Stimulated activated CD8-positive, alpha-beta memory T cell treated with anti-CD3 and anti-CD28 coated beads, Interleukin-12 subunit alpha, Interleukin-12 subunit beta, amount 100 ng/mL, for 1 hour (primary cell): ENCODE data around the gene EIF5A.
A peak's percentile ranks its signal among the peaks of the same experiment; 100 is the strongest.

Experiments
- DNase-seq: peaks from one replicate; pipeline ENCODE4 v3.0.0-alpha.2; 2020; ENCODE audit warnings: low read depth

The EIF5A gene

GRCh38 chr17:7306911-7307685 lies at the start of gene EIF5A:
EIF5A (plus strand) TSS chr17:7307628; CDS start chr17:7309636, 2,008 bp downstream.
- peak; percentile 100 for DNase-seq

DNA sequence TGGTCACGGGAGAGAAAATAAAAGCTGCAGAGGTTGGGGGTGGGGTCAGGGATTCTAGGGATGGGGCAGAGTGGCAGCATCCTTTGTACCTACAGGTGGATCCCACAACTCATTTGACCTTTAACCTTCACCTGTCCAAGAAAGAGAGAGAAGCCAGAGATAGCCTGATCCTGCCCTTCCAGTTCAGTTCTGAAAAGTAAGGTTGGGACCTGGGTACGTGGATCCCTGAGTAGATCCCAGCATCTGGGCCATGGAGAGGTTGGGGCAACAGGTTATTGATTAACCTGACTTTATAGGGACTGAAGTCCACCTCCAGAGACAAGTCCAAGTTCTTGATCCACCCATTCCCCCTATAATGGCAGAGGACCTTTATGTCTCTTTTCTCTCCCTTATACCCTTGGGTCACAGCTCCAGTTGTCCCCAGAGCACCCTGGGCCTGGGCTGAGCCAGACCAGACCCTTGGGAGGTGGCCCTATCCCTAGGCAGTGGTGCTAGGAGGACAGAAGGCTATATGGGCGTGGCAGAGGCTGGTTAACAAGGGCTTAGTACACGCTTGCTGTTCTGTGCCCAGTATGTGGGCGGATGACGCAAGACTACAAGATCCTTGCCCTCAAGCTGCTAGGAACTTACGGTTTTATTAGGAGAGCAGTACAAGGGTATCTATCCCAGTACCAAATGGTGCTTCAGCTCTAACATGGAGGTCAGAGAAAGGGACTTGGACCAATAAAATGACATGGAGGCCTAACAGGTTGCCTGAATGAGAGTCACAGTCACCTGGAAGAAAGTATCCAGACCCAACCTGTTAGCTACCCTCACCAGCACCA lies 48.5 kb upstream of the EIF5A start:
- DNase-seq, result no peak

DNA sequence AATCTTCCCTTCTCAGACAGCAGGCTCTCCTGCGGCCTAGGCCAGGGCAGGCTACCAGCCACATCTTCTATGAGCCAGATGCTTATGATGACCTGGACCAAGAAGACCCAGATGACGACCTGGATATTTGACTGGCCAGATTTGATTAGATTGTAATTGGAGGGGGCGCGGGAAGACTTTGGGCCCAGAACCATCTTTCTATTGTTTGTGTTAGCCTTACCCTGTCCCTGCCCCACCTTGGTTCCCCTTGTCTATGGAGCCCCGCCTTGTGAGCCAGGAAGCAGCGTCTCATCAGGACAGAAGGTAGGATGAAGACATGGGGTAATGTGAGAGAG lies 47.9 kb upstream of the EIF5A start:
- no peak for DNase-seq

DNA sequence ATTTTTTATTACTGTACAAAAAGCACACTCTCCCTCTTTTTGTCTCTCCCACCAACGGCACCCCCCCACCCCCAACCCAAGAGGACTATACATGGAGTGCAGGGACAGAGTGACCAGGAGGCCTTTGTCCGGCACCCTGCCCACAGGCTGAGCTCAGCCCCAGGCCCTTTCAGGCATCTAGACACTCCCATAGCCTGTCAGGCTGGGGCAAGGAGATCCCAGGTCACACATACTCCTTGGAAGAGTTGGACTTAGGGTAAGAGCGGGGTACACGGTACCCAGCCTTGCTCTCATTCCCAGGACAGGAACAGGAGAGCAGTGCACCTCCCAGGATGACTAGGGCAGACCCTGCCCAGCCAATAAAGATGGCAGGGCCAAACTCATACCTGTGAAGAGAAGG lies 47.3 kb upstream of the EIF5A start:
- DNase-seq, result no peak

DNA sequence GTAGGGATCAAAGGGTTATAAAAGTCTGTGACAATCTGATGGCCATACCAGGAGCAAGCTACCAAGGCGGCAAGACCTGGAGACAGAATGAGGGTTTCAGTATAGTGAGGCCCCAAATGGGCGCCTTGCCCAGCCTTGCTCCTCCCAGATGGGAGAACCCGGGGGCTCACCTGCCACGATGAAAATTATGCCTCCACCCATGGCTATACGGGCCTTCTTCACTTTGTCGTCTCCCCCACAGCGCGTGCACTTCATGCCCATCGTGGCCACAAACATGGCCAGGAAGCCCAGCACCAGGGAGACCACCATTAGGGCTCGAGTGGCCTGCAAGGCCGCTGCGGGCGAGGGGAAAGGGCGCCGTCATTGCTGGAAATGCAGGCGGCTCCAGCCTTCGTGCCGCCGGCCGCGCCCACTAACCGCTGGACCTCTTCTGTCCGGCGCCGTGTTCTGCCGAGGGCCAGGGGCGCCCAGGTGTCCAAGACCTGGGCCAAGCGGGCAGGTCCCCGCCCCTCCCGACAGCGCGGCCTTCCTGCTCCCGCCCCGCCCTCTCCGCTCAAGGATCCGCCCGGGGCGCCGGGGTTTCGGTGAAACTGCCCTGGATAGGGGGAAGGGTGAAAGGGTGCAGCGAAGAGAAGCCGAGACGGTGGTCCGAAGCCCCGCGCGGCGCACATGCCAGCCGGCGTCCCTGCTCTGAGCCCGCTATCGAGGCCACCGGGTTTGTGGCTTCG lies 46.6 kb upstream of the EIF5A start:
- no peak for DNase-seq

GRCh38 chr17:7261379-7262191 lies 45.8 kb upstream of the EIF5A start:
- DNase-seq, result no peak

DNA sequence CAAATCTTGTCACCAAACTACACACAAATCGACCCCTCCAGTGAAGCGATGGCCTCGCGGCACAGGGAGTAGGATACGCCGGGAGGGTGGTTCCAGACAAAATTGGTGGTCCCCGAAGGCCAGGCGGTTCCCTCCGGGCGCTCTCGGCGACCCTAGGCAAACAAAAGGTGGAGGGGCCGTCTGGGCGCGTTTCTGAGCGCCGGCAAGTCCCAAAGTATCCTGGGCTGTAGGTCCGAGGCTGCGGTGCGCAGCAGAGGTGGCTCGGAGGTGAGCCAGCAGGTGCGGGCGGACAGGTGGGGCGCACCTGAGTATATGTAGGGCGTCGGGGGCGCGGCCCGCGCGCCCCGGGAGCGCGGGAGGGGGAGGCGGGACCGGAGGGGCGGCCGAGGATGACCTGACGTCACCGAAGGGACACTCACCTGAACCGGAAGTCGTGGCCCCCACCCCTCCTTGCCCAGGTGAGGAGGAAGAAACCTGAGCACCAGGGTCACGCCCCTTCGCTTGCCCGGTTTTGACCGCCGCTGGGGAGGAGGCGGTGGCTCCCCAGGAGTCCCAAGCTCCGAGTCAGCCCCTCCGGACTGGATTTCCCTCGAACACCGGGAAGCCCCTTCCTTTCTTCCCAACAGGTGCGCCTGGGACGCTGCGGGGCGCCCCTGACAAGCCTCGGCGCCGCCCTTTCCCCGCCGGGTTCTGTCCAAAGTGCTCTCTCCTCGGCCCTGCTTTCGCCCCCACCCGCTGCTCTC lies 45.1 kb upstream of the EIF5A start, which contains the start of gene CLDN7:
TSS of gene CLDN7 (minus strand) at position 287 of the 743 bp plus-strand sequence. CDS start 435 bp downstream, outside the sequence.
- no peak for DNase-seq

- no peak for DNase-seq
Observed at GRCh38 chr17:7262935-7263800, 44.3 kb upstream of the EIF5A start.

- DNase-seq, result no peak
Observed at GRCh38 chr17:7263801-7264078, 43.7 kb upstream of the EIF5A start.

GRCh38 chr17:7266784-7267183 lies 40.6 kb upstream of the EIF5A start:
- DNase-seq, result no peak

DNA sequence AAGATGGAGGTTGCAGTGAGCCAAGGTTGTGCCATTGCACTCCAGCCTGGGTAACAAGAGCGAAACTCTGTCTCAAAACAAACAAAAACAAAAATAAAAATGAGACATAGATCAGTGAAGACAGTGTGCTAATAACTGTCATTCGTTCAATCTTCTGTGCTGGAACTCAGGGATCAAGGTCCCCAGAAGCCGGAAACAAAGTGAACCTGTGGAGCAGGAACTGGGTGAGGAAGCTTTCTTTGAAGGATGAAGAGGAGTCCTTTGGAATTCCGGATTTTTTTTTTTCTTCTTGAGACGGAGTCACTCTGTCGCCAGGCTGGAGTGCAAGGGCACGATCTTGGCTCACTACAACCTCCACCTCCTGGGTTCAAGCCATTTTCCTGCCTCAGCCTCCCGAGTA lies 28.0 kb upstream of the EIF5A start:
- DNase-seq, result no peak

- peak; percentile 75 for DNase-seq
Observed at GRCh38 chr17:7280519-7281073, 26.8 kb upstream of the EIF5A start.

DNA sequence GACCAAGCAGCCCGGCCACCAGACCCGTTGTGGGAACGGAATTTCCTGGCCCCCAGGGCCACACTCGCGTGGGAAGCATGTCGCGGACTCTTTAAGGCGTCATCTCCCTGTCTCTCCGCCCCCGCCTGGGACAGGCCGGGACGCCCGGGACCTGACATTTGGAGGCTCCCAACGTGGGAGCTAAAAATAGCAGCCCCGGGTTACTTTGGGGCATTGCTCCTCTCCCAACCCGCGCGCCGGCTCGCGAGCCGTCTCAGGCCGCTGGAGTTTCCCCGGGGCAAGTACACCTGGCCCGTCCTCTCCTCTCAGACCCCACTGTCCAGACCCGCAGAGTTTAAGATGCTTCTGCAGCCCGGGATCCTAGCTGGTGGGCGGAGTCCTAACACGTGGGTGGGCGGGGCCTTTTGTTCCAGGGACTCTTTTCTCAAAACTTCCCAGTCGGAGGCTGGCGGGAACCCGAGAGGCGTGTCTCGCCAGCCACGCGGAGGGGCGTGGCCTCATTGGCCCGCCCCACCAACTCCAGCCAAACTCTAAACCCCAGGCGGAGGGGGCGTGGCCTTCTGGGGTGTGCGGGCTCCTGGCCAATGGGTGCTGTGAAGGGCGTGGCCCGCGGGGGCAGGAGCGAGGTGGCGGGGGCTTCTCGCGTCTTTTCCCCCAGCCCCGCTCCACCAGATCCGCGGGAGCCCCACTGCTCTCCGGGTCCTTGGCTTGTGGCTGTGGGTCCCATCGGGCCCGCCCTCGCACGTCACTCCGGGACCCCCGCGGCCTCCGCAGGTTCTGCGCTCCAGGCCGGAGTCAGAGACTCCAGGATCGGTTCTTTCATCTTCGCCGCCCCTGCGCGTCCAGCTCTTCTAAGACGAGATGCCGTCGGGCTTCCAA lies 26.1 kb upstream of the EIF5A start, which contains the start of gene SLC2A4:
TSS of gene SLC2A4 (plus strand) at position 645 of the 879 bp plus-strand sequence. CDS start at position 862, 217 bp downstream.
- peak; percentile 58 for DNase-seq

DNA sequence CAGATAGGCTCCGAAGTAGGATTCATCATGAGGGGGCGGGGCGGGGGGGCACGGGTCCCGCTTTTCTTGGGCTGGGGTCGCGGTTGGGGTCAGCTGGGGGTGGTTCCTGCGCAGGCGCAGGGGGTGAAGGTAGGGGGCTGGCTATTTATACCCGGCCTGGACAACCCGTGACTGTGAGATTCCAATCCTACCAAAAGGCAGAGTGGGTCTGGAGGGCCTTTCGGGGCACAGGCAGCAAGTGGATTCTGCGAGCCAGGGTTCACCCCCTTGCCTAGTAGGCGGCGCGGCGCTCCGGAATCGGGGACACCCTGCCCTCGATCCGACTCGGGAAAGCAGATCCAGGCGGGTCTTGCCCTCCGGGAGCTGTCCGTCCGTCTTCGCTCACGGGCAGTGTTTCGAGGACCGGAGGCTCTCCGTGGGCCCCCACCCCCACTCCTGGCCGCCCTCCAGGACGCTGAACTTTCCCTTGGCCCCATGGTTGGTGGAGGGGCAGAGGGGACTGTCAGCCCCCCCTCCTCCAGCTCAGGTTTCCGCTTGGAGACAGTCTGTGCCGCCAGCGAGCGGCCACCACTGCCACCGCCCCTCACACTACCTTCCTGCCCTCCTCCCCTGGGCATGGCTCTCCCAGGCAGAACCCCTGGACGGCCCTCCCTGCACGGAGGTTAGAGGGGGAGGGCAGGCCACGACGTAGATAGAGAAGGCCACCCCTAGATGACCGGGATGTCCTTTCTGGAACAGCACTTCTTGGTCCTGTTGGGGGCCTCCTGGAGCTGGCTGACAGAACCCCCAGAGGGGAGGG lies 25.3 kb upstream of the EIF5A start:
- DNase-seq, result no peak

DNA sequence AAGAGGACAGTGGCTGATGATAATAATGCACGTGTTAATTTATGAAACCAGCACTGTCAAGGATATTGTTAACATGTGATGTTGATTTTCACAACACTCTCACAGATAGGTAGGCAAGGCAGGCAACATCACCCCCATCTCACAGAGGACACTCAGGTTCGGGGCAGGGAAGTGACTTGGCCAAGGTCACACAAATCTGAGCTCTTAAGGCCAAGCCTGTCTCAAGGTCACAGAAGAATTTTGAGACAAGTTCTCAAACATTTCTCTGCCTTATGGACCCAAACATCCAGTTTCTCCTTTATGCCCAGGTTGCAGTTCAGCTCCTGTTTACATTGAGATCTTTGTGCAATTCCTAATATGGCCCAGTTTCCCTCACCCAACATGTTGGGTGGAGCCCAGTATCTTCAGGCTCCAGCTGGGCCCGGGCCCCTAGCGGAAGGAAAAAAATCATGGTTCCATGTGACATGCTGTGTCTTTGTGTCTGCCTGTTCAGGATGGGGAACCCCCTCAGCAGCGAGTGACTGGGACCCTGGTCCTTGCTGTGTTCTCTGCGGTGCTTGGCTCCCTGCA lies 24.6 kb upstream of the EIF5A start:
- DNase-seq, result no peak

- DNase-seq, result no peak
Observed at GRCh38 chr17:7283471-7284216, 23.8 kb upstream of the EIF5A start.

GRCh38 chr17:7284911-7285310 lies 22.5 kb upstream of the EIF5A start:
- no peak for DNase-seq
